HG03108 (cell line): ENCODE results near the gene ADAMTS18.

Experiments
- ATAC-seq: cut with Tn5 transposase; IDR thresholded peaks from one replicate; pipeline ENCODE4 v1.9.1; 2021; ENCODE audit warnings: moderate library complexity; ENCODE audit not compliant: unreplicated experiment

Gene ADAMTS18

GRCh38 chr16:77439106-77439505, 4.3 kb upstream of the ADAMTS18 start:
- no peak for ATAC-seq

GRCh38 chr16:77437859-77438258, 3.0 kb upstream of the ADAMTS18 start:
- no peak for ATAC-seq

GRCh38 chr16:77435272-77435820, 512 bp upstream of the ADAMTS18 start:
- ATAC-seq = no peak

- ATAC-seq = no peak
These were observed 758 bp downstream of the ADAMTS18 start for GRCh38 chr16:77434022-77434529.

GRCh38 chr16:77433146-77433545, 1.7 kb downstream of the ADAMTS18 start:
- ATAC-seq = no peak

- no peak for ATAC-seq
These were observed 2.6 kb downstream of the ADAMTS18 start for GRCh38 chr16:77432264-77432663.

GRCh38 chr16:77430787-77431585, 3.8 kb downstream of the ADAMTS18 start:
- no peak for ATAC-seq

GRCh38 chr16:77430360-77430759, 4.5 kb downstream of the ADAMTS18 start:
- no peak for ATAC-seq

GRCh38 chr16:77424871-77425604, 9.8 kb downstream of the ADAMTS18 start:
- ATAC-seq = no peak

- ATAC-seq = no peak
These were observed 12.5 kb downstream of the ADAMTS18 start for GRCh38 chr16:77422196-77422784.

GRCh38 chr16:77416939-77417480, 17.8 kb downstream of the ADAMTS18 start:
- ATAC-seq = no peak

- ATAC-seq = no peak
These were observed 20.0 kb downstream of the ADAMTS18 start for GRCh38 chr16:77414752-77415231.

- ATAC-seq = no peak
These were observed 24.4 kb downstream of the ADAMTS18 start for GRCh38 chr16:77410449-77410848.

GRCh38 chr16:77409311-77409710, 25.5 kb downstream of the ADAMTS18 start:
- ATAC-seq = no peak

GRCh38 chr16:77408607-77409006, 26.2 kb downstream of the ADAMTS18 start:
- no peak for ATAC-seq

- no peak for ATAC-seq
These were observed 28.2 kb downstream of the ADAMTS18 start for GRCh38 chr16:77406680-77407079.

GRCh38 chr16:77404775-77405174, 30.1 kb downstream of the ADAMTS18 start:
- ATAC-seq = no peak

- ATAC-seq = no peak
These were observed 31.1 kb downstream of the ADAMTS18 start for GRCh38 chr16:77403732-77404131.

GRCh38 chr16:77402672-77403071, 32.2 kb downstream of the ADAMTS18 start:
- no peak for ATAC-seq

- no peak for ATAC-seq
These were observed 32.7 kb downstream of the ADAMTS18 start for GRCh38 chr16:77402118-77402517.

GRCh38 chr16:77399546-77399945, 35.3 kb downstream of the ADAMTS18 start:
- no peak for ATAC-seq
